Gastroesophageal sphincter (tissue), 4 donors: ENCODE results near the gene PRCP. TPM values are rescaled to one million over a fixed set of nuclear protein-coding genes. Genes with fewer than 3 reads are reported as not detected.

ENCODE experiments used
- total RNA-seq, 4 donors: library from RNA; depleted of rRNA; stranded (reverse); fragments of >200 nt; gene quantifications; one replicate each; pipeline ENCODE4 v1.1.0, GENCODE V29; 2016

The PRCP gene
- total RNA-seq, 4 donors from 2014 or later: 22.8 to 62.2 (median 42.4) TPM

Other genes with a start within 250 kb of the PRCP start
- gene FAM181B, start 166.6 kb downstream of the PRCP start, total RNA-seq: 1 to 10 TPM in 3 of 4 donors, under 1 TPM in 1; 0.81 to 1.9 (median 1.4) TPM
- gene DDIAS, start 1.3 kb upstream of the PRCP start, total RNA-seq: 1 to 10 TPM in 2 of 4 donors, under 1 TPM in 2; 0.31 to 2.3 (median 1.0) TPM
- 10 to 100 TPM; 18.7 to 36.6 (median 27.5) TPM for gene RAB30, start 171.5 kb upstream of the PRCP start, total RNA-seq